H1 (cell line): ENCODE data around the gene ARHGAP22. TPM values are rescaled to one million over a fixed set of nuclear protein-coding genes. Genes with fewer than 3 reads are reported as not detected.

Experiments used
- CTCF ChIA-PET: fragments of 300-600 bp; sonication (Branson Sonifier 250); formaldehyde crosslinking; loops from one replicate; lab custom pipeline; 2021; ENCODE audit not compliant: partially characterized antibody; lab: Charles Lee
- POLR2A ChIA-PET: fragments of 300-600 bp; sonication (Branson Sonifier 250); formaldehyde crosslinking; loops from one replicate; lab custom pipeline; 2021; ENCODE audit warnings: inconsistent platforms; ENCODE audit not compliant: partially characterized antibody; lab: Charles Lee
- DNase-seq, 2 experiments: peaks; one replicate each; pipeline versions ENCODE4 v3.0.0 to v3.0.0-alpha.2; 2010 to 2022; ENCODE audit warnings: low spot score in 2 of 2, low read depth in 1 of 2, mixed read lengths in 1 of 2
- FAIRE-seq: peaks from 2 replicates; lab custom pipeline; 2011; peaks lifted over from hg19 to GRCh38; lab: Jason Lieb, UNC
- H2AFZ ChIP-seq: 2 replicates; pipeline ENCODE4 v1.8.1; 2012; ENCODE audit warnings: low read length, inconsistent platforms
- H2AK5ac ChIP-seq: 2 replicates; pipeline ENCODE4 v1.6.1; 2013; ENCODE audit warnings: low read depth, low read length
- H2BK120ac ChIP-seq: replicated peaks from 2 replicates; pipeline ENCODE3; 2013; ENCODE audit warnings: low read depth, low read length, inconsistent platforms
- H2BK12ac ChIP-seq: 2 replicates; pipeline ENCODE4 v1.6.1; 2013; ENCODE audit warnings: low read depth, low read length
- H2BK15ac ChIP-seq: 2 replicates; pipeline ENCODE4 v1.6.1; 2013; ENCODE audit warnings: low read length
- H2BK20ac ChIP-seq: 2 replicates; pipeline ENCODE4 v1.6.1; 2013; ENCODE audit warnings: low read length
- H2BK5ac ChIP-seq: 2 replicates; pipeline ENCODE4 v1.6.1; 2013; ENCODE audit warnings: low read depth, low read length
- H3K14ac ChIP-seq: 2 replicates; pipeline ENCODE4 v1.6.1; 2013; ENCODE audit warnings: inconsistent platforms; ENCODE audit not compliant: insufficient read length
- H3K18ac ChIP-seq: 2 replicates; pipeline ENCODE4 v1.6.1; 2013; ENCODE audit warnings: low read length; ENCODE audit errors: extremely low read depth
- H3K23ac ChIP-seq: 2 replicates; pipeline ENCODE4 v1.6.1; 2013; ENCODE audit warnings: inconsistent platforms; ENCODE audit not compliant: insufficient read length
- H3K23me2 ChIP-seq: 2 replicates; pipeline ENCODE4 v1.6.1; 2013; ENCODE audit warnings: low read depth, low read length
- H3K27ac ChIP-seq: 2 replicates; pipeline ENCODE4 v1.6.1; 2011; ENCODE audit warnings: low read depth, low read length, inconsistent platforms
- H3K27me3 ChIP-seq, 4 experiments: replicated peaks in 1 of 4; 1 replicate in 1 of 4; 2 replicates in 3 of 4; pipeline versions ENCODE4 v1.6.1 to v1.8.1; 2011 to 2013; ENCODE audit warnings: low read length in 3 of 4, mild to moderate bottlenecking in 3 of 4, inconsistent platforms in 2 of 4, mixed read lengths in 2 of 4, moderate library complexity in 1 of 4; ENCODE audit not compliant: control insufficient read depth in 3 of 4, insufficient read depth in 3 of 4; ENCODE audit errors: extremely low read depth in 1 of 4
- H3K36me3 ChIP-seq, 4 experiments: 2 replicates each; pipeline versions ENCODE4 v1.6.1 to v1.8.1; 2011 to 2013; ENCODE audit warnings: mild to moderate bottlenecking in 4 of 4, low read length in 3 of 4, moderate library complexity in 2 of 4, control low read depth in 1 of 4, inconsistent platforms in 1 of 4; ENCODE audit not compliant: insufficient read depth in 4 of 4, control insufficient read depth in 2 of 4
- H3K4ac ChIP-seq: replicated peaks from 2 replicates; pipeline ENCODE3; 2013; ENCODE audit warnings: low read length, low read depth, mixed read lengths, inconsistent platforms; ENCODE audit not compliant: insufficient read length
- H3K4me1 ChIP-seq, 4 experiments: replicated peaks in 1 of 4; 1 replicate in 1 of 4; 2 replicates in 3 of 4; pipeline versions ENCODE4 v1.6.1 to v1.8.1; 2011 to 2013; ENCODE audit warnings: low read length in 3 of 4, inconsistent platforms in 2 of 4, mixed read lengths in 1 of 4; ENCODE audit not compliant: insufficient read depth in 4 of 4, control insufficient read depth in 3 of 4
- H3K4me2 ChIP-seq, 2 experiments: 2 replicates each; pipeline versions ENCODE4 v1.6.1 to v1.8.1; 2011 to 2013; ENCODE audit warnings: low read depth in 2 of 2, low read length in 2 of 2, control low read depth in 1 of 2, inconsistent platforms in 1 of 2, mild to moderate bottlenecking in 1 of 2; ENCODE audit not compliant: insufficient read depth in 1 of 2
- H3K4me3 ChIP-seq, 4 experiments: fragments of 200-600, 300-600 bp in 1 of 4; sonication (generic), shearing (Covaris generic), sonication (Bioruptor Twin) in 1 of 4; 2 replicates each; pipeline versions ENCODE4 v1.5.1 to v1.8.1; 2011 to 2016; ENCODE audit warnings: low read length in 4 of 4, low read depth in 3 of 4, control low read depth in 2 of 4, inconsistent platforms in 2 of 4, mild to moderate bottlenecking in 2 of 4, mixed read lengths in 1 of 4, moderate library complexity in 1 of 4; ENCODE audit not compliant: insufficient read depth in 2 of 4; ENCODE audit errors: extremely low read depth in 1 of 4
- H3K56ac ChIP-seq: replicated peaks from 2 replicates; pipeline ENCODE3; 2013; ENCODE audit warnings: low read depth, mild to moderate bottlenecking, mixed read lengths, low read length, inconsistent platforms; ENCODE audit not compliant: insufficient read length
- H3K79me1 ChIP-seq: 2 replicates; pipeline ENCODE4 v1.6.1; 2013; ENCODE audit warnings: low read depth, low read length, control low read depth
- H3K79me2 ChIP-seq, 2 experiments: 2 replicates each; pipeline versions ENCODE4 v1.6.1 to v1.8.1; 2012 to 2013; ENCODE audit warnings: low read length in 2 of 2, mild to moderate bottlenecking in 2 of 2, inconsistent platforms in 1 of 2; ENCODE audit not compliant: insufficient read depth in 2 of 2, control insufficient read depth in 1 of 2
- H3K9ac ChIP-seq, 4 experiments: replicated peaks in 1 of 4; 1 replicate in 1 of 4; 2 replicates in 3 of 4; pipeline versions ENCODE4 v1.6.1 to v1.8.1; 2011 to 2013; ENCODE audit warnings: low read depth in 3 of 4, low read length in 3 of 4, control low read depth in 2 of 4, mild to moderate bottlenecking in 2 of 4, moderate library complexity in 2 of 4, inconsistent platforms in 1 of 4; ENCODE audit errors: extremely low read depth in 1 of 4
- H3K9me3 ChIP-seq, 2 experiments: 2 replicates each; pipeline versions ENCODE4 v1.6.1 to v1.8.1; 2012 to 2013; ENCODE audit warnings: mild to moderate bottlenecking in 2 of 2, moderate library complexity in 2 of 2, control low read depth in 1 of 2, inconsistent platforms in 1 of 2, low read depth in 1 of 2, low read length in 1 of 2, mixed read lengths in 1 of 2; ENCODE audit not compliant: insufficient read depth in 2 of 2
- H4K20me1 ChIP-seq, 2 experiments: replicated peaks in 1 of 2; 2 replicates each; pipeline versions ENCODE3 to v1.8.1; 2011 to 2013; ENCODE audit warnings: inconsistent platforms in 2 of 2, low read length in 2 of 2, mild to moderate bottlenecking in 1 of 2; ENCODE audit not compliant: insufficient read depth in 2 of 2, control insufficient read depth in 1 of 2
- H4K5ac ChIP-seq: 2 replicates; pipeline ENCODE4 v1.6.1; 2013; ENCODE audit warnings: low read length, low read depth, mixed read lengths, inconsistent platforms; ENCODE audit not compliant: insufficient read length
- H4K8ac ChIP-seq: 2 replicates; pipeline ENCODE4 v1.8.0; 2013; ENCODE audit warnings: mild to moderate bottlenecking, moderate library complexity, low read length, inconsistent platforms; ENCODE audit not compliant: insufficient read depth; ENCODE audit errors: extremely low read depth
- H4K91ac ChIP-seq: replicated peaks from 2 replicates; pipeline ENCODE3; 2013; ENCODE audit warnings: low read length, mixed read lengths, inconsistent platforms; ENCODE audit not compliant: insufficient read length
- CBX8 ChIP-seq: fragments of 300-800, 300-1000 bp; sonication (generic); IDR thresholded peaks from 2 replicates; pipeline ENCODE4 v1.7.1; 2016; ENCODE audit warnings: low read depth, low read length, borderline replicate concordance
- CTCF ChIP-seq, 3 experiments: IDR thresholded peaks; 1 replicate in 2 of 3; 2 replicates in 1 of 3; pipeline versions ENCODE4 v1.5.1 to v1.6.1; 2011; ENCODE audit warnings: low read length in 3 of 3, mild to moderate bottlenecking in 3 of 3, inconsistent platforms in 2 of 3, low read depth in 1 of 3, moderate library complexity in 1 of 3; ENCODE audit not compliant: insufficient read depth in 1 of 3; ENCODE audit errors: control extremely low read depth in 1 of 3
- EZH2 ChIP-seq: fragments of 200-600 bp; sonication (generic); IDR thresholded peaks from 2 replicates; pipeline ENCODE4 v1.7.1; 2012; ENCODE audit warnings: low read depth, mild to moderate bottlenecking, moderate library complexity, low read length, inconsistent platforms; ENCODE audit not compliant: severe bottlenecking
- GABPA ChIP-seq: IDR thresholded peaks from 2 replicates; pipeline ENCODE4 v1.6.1; 2011; ENCODE audit warnings: mild to moderate bottlenecking, low read length, moderate library complexity, borderline replicate concordance; ENCODE audit not compliant: insufficient read depth
- HDAC6 ChIP-seq: IDR thresholded peaks from one replicate; pipeline ENCODE4 v1.7.1; 2012; ENCODE audit warnings: low read depth, mild to moderate bottlenecking, inconsistent platforms, low read length, moderate library complexity
- JUN ChIP-seq: IDR thresholded peaks from 2 replicates; pipeline ENCODE4 v1.6.1; 2011; ENCODE audit warnings: low read depth, mild to moderate bottlenecking, improper control_type of control experiment, low read length
- PHF8 ChIP-seq: fragments of 200-600 bp; sonication (generic); conservative IDR thresholded peaks from 2 replicates; pipeline ENCODE4 v1.7.1; 2012; ENCODE audit warnings: low read depth, mild to moderate bottlenecking, inconsistent platforms, low read length, moderate library complexity
- POLR2AphosphoS5 ChIP-seq: IDR thresholded peaks from 2 replicates; pipeline ENCODE4 v1.6.1; 2011; ENCODE audit warnings: low read depth, low read length
- TCF12 ChIP-seq: IDR thresholded peaks from 2 replicates; pipeline ENCODE4 v1.6.1; 2011; ENCODE audit warnings: low read depth, mild to moderate bottlenecking, low read length
- WGBS, 2 experiments: shearing (Covaris generic) in 1 of 2; methylation state at CpG; one replicate each; pipeline versions ENCODE4 v1.1.6 to v1.1.7; 2013 to 2015; ENCODE audit warnings: low lambda C conversion rate in 2 of 2, mixed read lengths in 2 of 2, inconsistent platforms in 1 of 2, low coverage in 1 of 2, missing lambda C conversion rate in 1 of 2; ENCODE audit not compliant: insufficient replicate concordance in 2 of 2, insufficient coverage in 1 of 2, insufficient read length in 1 of 2; ENCODE audit errors: extremely low coverage in 1 of 2, missing lambda C conversion rate in 1 of 2; 5-methylcytosine and 5-hydroxymethylcytosine counted together
- polyA plus RNA-seq, 7 experiments: library from polyadenylated mRNA; depleted of rRNA in 3 of 7; stranded (reverse) in 5 of 7; unstranded in 2 of 7; fragments of >200 nt in 5 of 7; fragments of 200-250 nt in 2 of 7; gene quantifications; 1 replicate in 5 of 7; 2 replicates in 1 of 7; 4 replicates in 1 of 7; pipeline versions ENCODE4 v1.2.1 to v1.2.3, GENCODE V29; 2011 to 2013; ENCODE audit warnings: missing spikeins in 2 of 7, mixed read lengths in 2 of 7
- total RNA-seq: library from RNA; stranded (reverse); fragmentation: NEBNext Ultra II Directional; extraction: Animal tissue kit (Norgen Biotek cat#: 25700); gene quantifications from 2 replicates; pipeline ENCODE4 v1.2.1, GENCODE V29; 2021

Gene ARHGAP22
- total and polyA plus RNA-seq, 2 of the 8 experiments (the other 6 are each of a cell fraction or from before 2014, with no cell fraction given), result 3.6 to 11.2 TPM

DNA sequence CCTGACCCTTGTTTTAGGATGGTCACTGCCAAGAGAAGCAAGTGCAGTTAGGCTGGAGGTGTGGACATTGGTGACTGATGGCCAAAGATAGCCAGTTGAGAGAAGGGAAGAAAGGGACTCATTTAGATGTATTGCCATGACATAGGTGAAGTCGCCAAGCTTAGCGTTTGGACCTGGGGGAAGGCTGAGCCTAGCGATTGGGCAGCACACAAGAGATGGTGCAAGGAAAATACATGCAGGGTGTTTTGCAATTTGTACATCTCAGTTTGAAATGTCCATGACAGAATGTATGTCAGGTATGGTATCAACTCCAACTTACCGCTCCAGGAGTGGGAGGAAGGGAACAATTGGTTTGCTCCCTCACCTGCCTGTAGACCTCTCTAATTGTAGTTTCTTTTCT is 164.1 kb downstream of the ARHGAP22 start:
- 90% methylated on average over 4 of the region's 4 CpGs; no CpG with 5 or more reads in 1 of the 2 experiments for WGBS, 2 experiments
- H3K36me3 ChIP-seq, result peaks cover 0 to 4% (median 0%) of the 10 kb centered on the region in 4 experiments; a peak in 1 of 8 replicates
- DNase-seq (no peak), FAIRE-seq (no peak)
- no peak overlapping the region for H4K8ac ChIP-seq
- ChIA-PET POLR2A (interaction anchor here (1.0 to 1.1 kb wide), 2 partner anchors 23 to 37 kb away, joined by 3 to 4 read pairs; no protein-coding TSS in a partner anchor), CTCF (interaction anchor here (1.4 to 1.5 kb wide), 3 partner anchors 17 to 22 kb away, joined by 3 to 6 read pairs (median 4); no protein-coding TSS in a partner anchor)
- peaks cover 0 to 3% of the 10 kb centered on the region in 2 experiments for H4K20me1 ChIP-seq
- no peak overlapping the region for H3K9ac ChIP-seq
- no peak overlapping the region for H4K91ac ChIP-seq
- no peak overlapping the region for H3K4ac ChIP-seq
- H3K23ac ChIP-seq, result no peak overlapping the region
- peaks cover 3 to 10% (median 8%) of the 10 kb centered on the region in 4 experiments; a peak in 5 of 7 replicates for H3K4me1 ChIP-seq
- H3K14ac ChIP-seq, result no peak overlapping the region
- H3K18ac ChIP-seq, result no peak overlapping the region
- H3K27me3 ChIP-seq, result no peaks in the 10 kb centered on the region
- H2BK120ac ChIP-seq, result no peak overlapping the region
- no peak overlapping the region for H3K56ac ChIP-seq
- H2BK5ac ChIP-seq, result no peak overlapping the region
- H3K9me3 ChIP-seq, result no peaks in the 10 kb centered on the region; a peak in 1 of 4 replicates
- H3K79me1 ChIP-seq, result no peaks in the 10 kb centered on the region
- H2BK20ac ChIP-seq, result no peak overlapping the region
- H3K4me3 ChIP-seq, result no peak overlapping the region
- no peak overlapping the region for H2AK5ac ChIP-seq
- H3K4me2 ChIP-seq, result no peak overlapping the region
- no peak overlapping the region for H2AFZ ChIP-seq
- no peak overlapping the region for H2BK12ac ChIP-seq
- no peak overlapping the region for H3K27ac ChIP-seq
- H3K79me2 ChIP-seq, result no peaks in the 10 kb centered on the region
- no peak overlapping the region for H4K5ac ChIP-seq
- H2BK15ac ChIP-seq, result no peak overlapping the region
- no peaks in the 10 kb centered on the region for H3K23me2 ChIP-seq
- TF ChIP-seq POLR2AphosphoS5 (0 out of 2 replicates have a peak, but pooled peaks have one; percentile 20), EZH2 (no peak), PHF8 (no peak), CTCF (IDR thresholded peaks at IDR 0.05; ENCODE audit: control extremely low read depth in 1 of 3, insufficient read depth in 1 of 3, low read depth in 1 of 3, low read length in 3 of 3) (no peak), TCF12 (no peak), CBX8 (no peak), GABPA (no peak), JUN (no peak), HDAC6 (no peak)
